GM12878 (cell line): Measurements from ENCODE around the gene DENND1C. TPM values are rescaled to one million over a fixed set of nuclear protein-coding genes. Genes with fewer than 3 reads are reported as not detected.

Experiments used
- ATAC-seq: fragments of 200-7000 bp; cut with Tn5 transposase; 3 replicates; pipeline ENCODE4 v1.9.1; 2020; ENCODE audit warnings: mild to moderate bottlenecking, moderate library complexity
- BruUV-seq: library from RNA; stranded (reverse); fragments of 400-500 nt; replicated peaks from 2 replicates; lab custom pipeline; 2021; lab: Mats Ljungman, UMichigan
- CTCF ChIA-PET: fragments of 300-600 bp; sonication (Branson Sonifier 250); formaldehyde crosslinking; extraction: SDS; loops from one replicate; lab custom pipeline; 2021; ENCODE audit warnings: inconsistent platforms; lab: Yijun Ruan, JAX
- POLR2A ChIA-PET: fragments of 350-600 bp; formaldehyde crosslinking; extraction: SDS; loops from one replicate; lab custom pipeline; 2021; ENCODE audit warnings: inconsistent platforms; lab: Charles Lee
- RAD21 ChIA-PET: fragments of 300-600 bp; sonication (Branson Sonifier 250); formaldehyde crosslinking; loops from one replicate; lab custom pipeline; 2023; ENCODE audit warnings: antibody characterized with exemption; ENCODE audit not compliant: unreplicated experiment; lab: Charles Lee
- SMC1A ChIA-PET: fragments of 300-600 bp; sonication (Branson Sonifier 250); formaldehyde crosslinking; loops from one replicate; lab custom pipeline; 2023; ENCODE audit not compliant: unreplicated experiment, uncharacterized antibody; lab: Charles Lee
- DNase-seq: peaks from one replicate; pipeline ENCODE4 v3.0.0-alpha.2; 2011; ENCODE audit warnings: low read depth, low spot score
- FAIRE-seq: peaks from 3 replicates; lab custom pipeline; 2011; peaks lifted over from hg19 to GRCh38; lab: Jason Lieb, UNC
- H2AFZ ChIP-seq: 2 replicates; pipeline ENCODE4 v1.6.0; 2011; ENCODE audit warnings: low read depth, low read length, control low read depth; ENCODE audit not compliant: control insufficient read depth
- H3K27ac ChIP-seq: 2 replicates; pipeline ENCODE4 v1.5.1; 2011; ENCODE audit warnings: control low read depth; ENCODE audit not compliant: control insufficient read depth, insufficient read depth
- H3K27me3 ChIP-seq, 2 experiments: replicated peaks in 1 of 2; 2 replicates each; pipeline versions ENCODE4 v1.6.0 to v1.6.1; 2011; ENCODE audit warnings: low read length in 1 of 2; ENCODE audit not compliant: control insufficient read depth in 2 of 2, insufficient read depth in 2 of 2
- H3K36me3 ChIP-seq, 2 experiments: 2 replicates each; pipeline ENCODE4 v1.5.1; 2011; ENCODE audit warnings: low read length in 1 of 2; ENCODE audit not compliant: control insufficient read depth in 2 of 2, insufficient read depth in 2 of 2
- H3K4me1 ChIP-seq: 2 replicates; pipeline ENCODE4 v1.6.1; 2011; ENCODE audit warnings: mild to moderate bottlenecking, low read length, moderate library complexity, mixed read lengths; ENCODE audit not compliant: control insufficient read depth, insufficient read depth
- H3K4me2 ChIP-seq: 2 replicates; pipeline ENCODE4 v1.6.0; 2011; ENCODE audit warnings: control low read depth; ENCODE audit not compliant: control insufficient read depth, insufficient read depth
- H3K4me3 ChIP-seq: fragments of 200-600 bp; sonication (generic); 2 replicates; pipeline ENCODE4 v1.5.1; 2016
- H3K79me2 ChIP-seq: 2 replicates; pipeline ENCODE4 v1.6.0; 2011; ENCODE audit warnings: low read length; ENCODE audit not compliant: control insufficient read depth, insufficient read depth
- H3K9ac ChIP-seq: 2 replicates; pipeline ENCODE4 v1.8.0; 2011; ENCODE audit warnings: low read length, control low read depth, mixed read lengths; ENCODE audit not compliant: control insufficient read depth, insufficient read depth
- H3K9me3 ChIP-seq: replicated peaks from 3 replicates; pipeline ENCODE4 v1.5.1; 2011; ENCODE audit warnings: mild to moderate bottlenecking, low read length; ENCODE audit not compliant: control insufficient read depth, insufficient read depth
- H4K20me1 ChIP-seq: 2 replicates; pipeline ENCODE4 v1.6.0; 2011; ENCODE audit not compliant: control insufficient read depth, insufficient read depth
- ATF3 ChIP-seq: IDR thresholded peaks from 2 replicates; pipeline ENCODE4 v1.6.1; 2011; ENCODE audit warnings: low read depth, mild to moderate bottlenecking, low read length, moderate library complexity, borderline replicate concordance; ENCODE audit errors: extremely low read depth
- FOXK2 ChIP-seq: fragments of 450-650 bp; IDR thresholded peaks from 2 replicates; pipeline ENCODE4 v1.6.1; 2017; ENCODE audit warnings: mild to moderate bottlenecking, moderate library complexity
- GABPA ChIP-seq: IDR thresholded peaks from 2 replicates; pipeline ENCODE4 v1.6.1; 2014; ENCODE audit warnings: antibody characterized with exemption, low read depth, mild to moderate bottlenecking, inconsistent platforms
- HCFC1 ChIP-seq: fragments of 150-350 bp; IDR thresholded peaks from 2 replicates; pipeline ENCODE4 v1.6.1; 2014; ENCODE audit warnings: low read length
- TCF12 ChIP-seq: IDR thresholded peaks from 2 replicates; pipeline ENCODE4 v1.6.1; 2011; ENCODE audit warnings: low read depth, mild to moderate bottlenecking, low read length
- YY1 ChIP-seq: IDR thresholded peaks from 2 replicates; pipeline ENCODE4 v1.6.1; 2011; ENCODE audit warnings: low read depth, mild to moderate bottlenecking, low read length
- ZNF274 ChIP-seq: IDR thresholded peaks from one replicate; pipeline ENCODE4 v1.8.0; 2011; ENCODE audit not compliant: insufficient read length, insufficient read depth
- WGBS: methylation state at CpG from one replicate; pipeline ENCODE4 v1.1.6; 2016; ENCODE audit warnings: low lambda C conversion rate; ENCODE audit not compliant: insufficient replicate concordance, insufficient coverage; ENCODE audit errors: missing lambda C conversion rate; 5-methylcytosine and 5-hydroxymethylcytosine counted together
- in situ Hi-C: fragments of 300-500 bp; cut with MboI; formaldehyde crosslinking; loops from 9 replicates; pipeline ENCODE4 v1.14.3; 2018; ENCODE audit warnings: mixed read lengths
- intact Hi-C: fragments of 100-400 bp; cut with micrococcal nuclease; formaldehyde crosslinking; loops from one replicate; pipeline ENCODE4 v1.14.2; 2022; ENCODE audit not compliant: unreplicated experiment
- polyA plus RNA-seq, 11 experiments: library from polyadenylated mRNA; depleted of rRNA in 4 of 11; unstranded in 6 of 11; stranded (reverse) in 5 of 11; fragments of >200 nt; fragmentation: Nextera tagmentation in 4 of 11; fragmentation: Illumina TruSeq in 1 of 11; extraction: Ambion mirVana in 4 of 11; extraction: Trizol in 1 of 11; gene quantifications; 1 replicate in 1 of 11; 2 replicates in 10 of 11; pipeline versions ENCODE4 v1.2.1 to v1.2.3, GENCODE V29; 2011 to 2016; ENCODE audit warnings: inconsistent platforms in 2 of 11, missing spikeins in 2 of 11, low read depth in 1 of 11
- total RNA-seq, 4 experiments: library from RNA; depleted of rRNA in 3 of 4; stranded (reverse); fragments of >200 nt in 3 of 4; fragmentation: Illumina TruSeq in 1 of 4; extraction: Trizol in 1 of 4; gene quantifications; 2 replicates each; pipeline versions ENCODE4 v1.2.1 to v1.2.3, GENCODE V29; 2013 to 2021

Gene DENND1C
- total and polyA plus RNA-seq, 10 of the 15 experiments (the other 5 are each of a cell fraction or from before 2014, with no cell fraction given), result 2.4 to 54.3 (median 32.7) TPM

GRCh38 chr19:6484831-6485230 is 3.2 kb upstream of the DENND1C start:
- Histone ChIP-seq H3K27me3 (no peaks in the 10 kb centered on the region), H3K36me3 (no peaks in the 10 kb centered on the region), H3K4me3 (no peak overlapping the region), H3K79me2 (peaks cover 16% of the 10 kb centered on the region), H3K27ac (no peak overlapping the region), H3K4me2 (no peak overlapping the region), H2AFZ (no peak overlapping the region), H3K9ac (no peak overlapping the region), H3K4me1 (peaks cover 14% of the 10 kb centered on the region), H3K9me3 (no peaks in the 10 kb centered on the region), H4K20me1 (no peaks in the 10 kb centered on the region)
- SMC1A ChIA-PET, result interaction anchor here (0.6 kb wide), 2 partner anchors 37 to 40 kb away, joined by 3 read pairs; no protein-coding TSS in a partner anchor
- CTCF ChIA-PET, result interaction anchor here (1.4 kb wide), 1 partner anchor 14 kb away, joined by 3 read pairs; no protein-coding TSS in a partner anchor
- DNase-seq, result no peak
- WGBS, result 69% methylated on average over 7 of the region's 7 CpGs
- TF ChIP-seq YY1, result no peak
- TF ChIP-seq GABPA, result no peak
- no peak for TF ChIP-seq ATF3
- no peak for TF ChIP-seq FOXK2
- no peak for TF ChIP-seq ZNF274
- in situ Hi-C loops, result no loop called here
- intact Hi-C loops, result no loop called here
- POLR2A ChIA-PET, result interaction anchor here (0.6 kb wide), 1 partner anchor 59 kb away, joined by 3 read pairs; no protein-coding TSS in a partner anchor
- FAIRE-seq, result no peak
- no peak for ATAC-seq
- BruUV-seq, result no TSS peak
- RAD21 ChIA-PET, result interaction anchor here (1.1 kb wide), 1 partner anchor 379 kb away, joined by 7 read pairs; no protein-coding TSS in a partner anchor

GRCh38 chr19:6484230-6484629 is 2.6 kb upstream of the DENND1C start:
- ATAC-seq, result no peak
- ChIA-PET CTCF (interaction anchor here (1.4 kb wide), 1 partner anchor 15 kb away, joined by 3 read pairs; no protein-coding TSS in a partner anchor), SMC1A (no interaction called here)

More at GRCh38 chr19:6484230-6484629, 2.6 kb upstream of the DENND1C start:
- RAD21 ChIA-PET, result no interaction called here
- intact Hi-C loops (no loop called here), in situ Hi-C loops (no loop called here)
- Histone ChIP-seq H3K9ac (no peak overlapping the region), H2AFZ (no peak overlapping the region), H3K9me3 (no peaks in the 10 kb centered on the region), H3K4me2 (no peak overlapping the region), H3K36me3 (no peaks in the 10 kb centered on the region), H4K20me1 (no peaks in the 10 kb centered on the region), H3K27ac (no peak overlapping the region), H3K4me1 (peaks cover 13% of the 10 kb centered on the region), H3K4me3 (no peak overlapping the region), H3K79me2 (peaks cover 16% of the 10 kb centered on the region), H3K27me3 (no peaks in the 10 kb centered on the region)
- no TSS peak for BruUV-seq
- POLR2A ChIA-PET, result interaction anchor here (0.6 kb wide), 1 partner anchor 60 kb away, joined by 3 read pairs; no protein-coding TSS in a partner anchor
- DNase-seq (no peak), FAIRE-seq (no peak)
- no peak for TF ChIP-seq TCF12
- no peak for TF ChIP-seq HCFC1
- WGBS, result 86% methylated on average over 8 of the region's 8 CpGs
